Activated CD4-positive, alpha-beta T cell treated with anti-CD3 and anti-CD28 coated beads, Interleukin-2, Interleukin-4, amounts not matched to agents 100 ng/mL and 50 ng/mL, durations not matched to agents 16 hours and 8 hours (primary cell): ENCODE data around the gene KLHL29.
A peak's percentile ranks its signal among the peaks of the same experiment; 100 is the strongest.

ENCODE experiments used
- DNase-seq: peaks from one replicate; pipeline ENCODE4 v3.0.0-alpha.2; 2020; ENCODE audit warnings: low spot score

Gene KLHL29

GRCh38 chr2:23422089-23423061 is 37.4 kb downstream of the KLHL29 start:
- no peak for DNase-seq

- DNase-seq, result no peak
Measured at GRCh38 chr2:23423062-23423872, 38.3 kb downstream of the KLHL29 start.

GRCh38 chr2:23423873-23424680 is 39.1 kb downstream of the KLHL29 start:
- DNase-seq, result no peak

- DNase-seq, result no peak
Measured at GRCh38 chr2:23425338-23425871, 40.4 kb downstream of the KLHL29 start.

- no peak for DNase-seq
Measured at GRCh38 chr2:23425885-23426262, 40.9 kb downstream of the KLHL29 start.

GRCh38 chr2:23426263-23426905 is 41.4 kb downstream of the KLHL29 start:
- DNase-seq, result no peak

GRCh38 chr2:23427350-23427749 is 42.4 kb downstream of the KLHL29 start:
- no peak for DNase-seq

- DNase-seq, result no peak
Measured at GRCh38 chr2:23427976-23428375, 43.0 kb downstream of the KLHL29 start.

GRCh38 chr2:23429036-23429435 is 44.1 kb downstream of the KLHL29 start:
- DNase-seq, result no peak

- DNase-seq, result no peak
Measured at GRCh38 chr2:23430263-23430662, 45.3 kb downstream of the KLHL29 start.

GRCh38 chr2:23432531-23432930 is 47.6 kb downstream of the KLHL29 start:
- DNase-seq, result no peak

GRCh38 chr2:23433282-23433681 is 48.3 kb downstream of the KLHL29 start:
- no peak for DNase-seq

- DNase-seq, result no peak
Measured at GRCh38 chr2:23434721-23435121, 49.7 kb downstream of the KLHL29 start.

- no peak for DNase-seq
Measured at GRCh38 chr2:23435250-23436035, 50.5 kb downstream of the KLHL29 start.

GRCh38 chr2:23436346-23437098 is 51.5 kb downstream of the KLHL29 start:
- peak; percentile 42 for DNase-seq

- no peak for DNase-seq
Measured at GRCh38 chr2:23441414-23441813, 56.4 kb downstream of the KLHL29 start.

- DNase-seq, result no peak
Measured at GRCh38 chr2:23445450-23445868, 60.5 kb downstream of the KLHL29 start.

GRCh38 chr2:23446916-23447315 is 61.9 kb downstream of the KLHL29 start:
- DNase-seq, result no peak

- no peak for DNase-seq
Measured at GRCh38 chr2:23447405-23447804, 62.4 kb downstream of the KLHL29 start.

- no peak for DNase-seq
Measured at GRCh38 chr2:23448906-23449305, 63.9 kb downstream of the KLHL29 start.
